Left lung (tissue), 10 donors: Measurements from ENCODE around the gene ARHGEF28. TPM values are rescaled to one million over a fixed set of nuclear protein-coding genes. Genes with fewer than 3 reads are reported as not detected.

Experiments
- ATAC-seq: fragments of 200-7000 bp; cut with Tn5 transposase; one replicate; pipeline ENCODE4 v1.9.1; 2020; ENCODE audit warnings: moderate library complexity
- DNase-seq, 4 donors: peaks; one replicate each; pipeline ENCODE4 v3.0.0-alpha.2; 2013 to 2020
- H3K27ac ChIP-seq, 2 donors: fragments of 200-600 bp; sonication (generic) in 1 of 2; one replicate each; pipeline versions ENCODE4 v1.5.0 to v1.8.0; 2020 to 2021
- H3K27me3 ChIP-seq, 2 donors: fragments of 200-600 bp; sonication (generic) in 1 of 2; one replicate each; pipeline versions ENCODE4 v1.5.0 to v1.8.0; 2020 to 2021
- H3K36me3 ChIP-seq, 2 donors: fragments of 200-600 bp; sonication (generic) in 1 of 2; one replicate each; pipeline versions ENCODE4 v1.5.0 to v1.8.0; 2020 to 2021
- H3K4me1 ChIP-seq, 2 donors: fragments of 200-600 bp; one replicate each; pipeline ENCODE4 v1.8.0; 2021
- H3K4me3 ChIP-seq, 2 donors: fragments of 200-600 bp; sonication (generic) in 1 of 2; one replicate each; pipeline versions ENCODE4 v1.5.0 to v1.8.0; 2020 to 2021; ENCODE audit warnings: mild to moderate bottlenecking in 1 of 2
- H3K9me3 ChIP-seq, 2 donors: fragments of 200-600 bp; sonication (generic) in 1 of 2; one replicate each; pipeline versions ENCODE4 v1.5.0 to v1.8.0; 2020 to 2021
- CTCF ChIP-seq, 2 donors: fragments of 200-600 bp; sonication (generic) in 1 of 2; IDR thresholded peaks; one replicate each; pipeline versions ENCODE4 v1.5.0 to v1.8.0; 2021; ENCODE audit warnings: antibody characterized with exemption in 2 of 2
- intact Hi-C, 2 donors: fragments of 100-400 bp; cut with DNase I; formaldehyde crosslinking; loops; one replicate each; pipeline versions ENCODE4 v1.11.2 to v1.14.2; 2022
- polyA plus RNA-seq, 6 donors: library from polyadenylated mRNA; unstranded; fragments of 120-200 nt; gene quantifications; one replicate each; pipeline ENCODE4 v1.2.1, GENCODE V29; 2013; ENCODE audit not compliant: insufficient read length in 6 of 6
- total RNA-seq, 2 donors: library from RNA; stranded (reverse); fragmentation: NEBNext Ultra II Directional; extraction: Animal tissue kit (Norgen Biotek cat#: 25700); gene quantifications; one replicate each; pipeline ENCODE4 v1.2.1, GENCODE V29; 2021
- donor health status: DM: no; HTN: yes; CAD: no.
- donor health status: DM: no; HTN: no; CAD: no.

The ARHGEF28 gene
- total and polyA plus RNA-seq, 8 donors = 8.4 to 16.4 (median 10.3) TPM

- intact Hi-C loops = no loop called here
- no peaks in the 10 kb centered on the region for H3K9me3 ChIP-seq
- H3K4me1 ChIP-seq = peaks cover 4% of the 10 kb centered on the region in 2 donors
- no peaks in the 10 kb centered on the region for H3K36me3 ChIP-seq
- TF ChIP-seq CTCF (IDR thresholded peaks at IDR 0.05) = no peak
- H3K27me3 ChIP-seq = no peaks in the 10 kb centered on the region
- peak overlapping the region in 1 of 2 donors; percentile 42 for H3K27ac ChIP-seq
- DNase-seq = no peak
- no peak overlapping the region for H3K4me3 ChIP-seq
- peak; percentile 2 for ATAC-seq
Measured at GRCh38 chr5:73822278-73822988, 196.4 kb downstream of the ARHGEF28 start.

- Histone ChIP-seq H3K36me3 (no peaks in the 10 kb centered on the region), H3K27ac (peak overlapping the region in 1 of 2 donors; percentile 42), H3K4me3 (no peak overlapping the region), H3K4me1 (peaks cover 4% of the 10 kb centered on the region in 2 donors), H3K9me3 (no peaks in the 10 kb centered on the region), H3K27me3 (no peaks in the 10 kb centered on the region)
- ATAC-seq = peak; percentile 78
- intact Hi-C loops = no loop called here
- DNase-seq = peak in 1 of 4 donors; percentile 43
- TF ChIP-seq CTCF (IDR thresholded peaks at IDR 0.05) = no peak
Measured at GRCh38 chr5:73822989-73823339, 197.0 kb downstream of the ARHGEF28 start.

GRCh38 chr5:73823508-73823925 lies 197.5 kb downstream of the ARHGEF28 start:
- peak; percentile 25 for ATAC-seq
- no peak for DNase-seq
- Histone ChIP-seq H3K36me3 (no peaks in the 10 kb centered on the region), H3K9me3 (no peaks in the 10 kb centered on the region), H3K27me3 (no peaks in the 10 kb centered on the region), H3K4me3 (no peak overlapping the region), H3K27ac (no peak overlapping the region), H3K4me1 (peaks cover 4% of the 10 kb centered on the region in 2 donors)
- intact Hi-C loops = no loop called here
- no peak for TF ChIP-seq CTCF (IDR thresholded peaks at IDR 0.05)

- no peaks in the 10 kb centered on the region for H3K27me3 ChIP-seq
- TF ChIP-seq CTCF (IDR thresholded peaks at IDR 0.05) = no peak
- H3K27ac ChIP-seq = no peak overlapping the region
- no peak for DNase-seq
- no peak overlapping the region for H3K4me3 ChIP-seq
- peaks cover 4% of the 10 kb centered on the region in 2 donors for H3K4me1 ChIP-seq
- intact Hi-C loops = no loop called here
- no peaks in the 10 kb centered on the region for H3K9me3 ChIP-seq
- H3K36me3 ChIP-seq = no peaks in the 10 kb centered on the region
- no peak for ATAC-seq
Measured at GRCh38 chr5:73825199-73825598, 199.2 kb downstream of the ARHGEF28 start.

GRCh38 chr5:73825736-73826135 lies 199.7 kb downstream of the ARHGEF28 start:
- intact Hi-C loops = no loop called here
- no peak for DNase-seq
- TF ChIP-seq CTCF (IDR thresholded peaks at IDR 0.05) = no peak

More at GRCh38 chr5:73825736-73826135, 199.7 kb downstream of the ARHGEF28 start:
- H3K4me1 ChIP-seq = peaks cover 4% of the 10 kb centered on the region in 2 donors
- no peak overlapping the region for H3K27ac ChIP-seq
- ATAC-seq = no peak
- H3K4me3 ChIP-seq = no peak overlapping the region
- H3K36me3 ChIP-seq = no peaks in the 10 kb centered on the region
- H3K9me3 ChIP-seq = no peaks in the 10 kb centered on the region
- H3K27me3 ChIP-seq = no peaks in the 10 kb centered on the region
